Middle frontal gyrus (tissue), 1 donor: ENCODE measurements around the gene DGKI.

Experiments used
- DNase-seq: peaks from one replicate; pipeline ENCODE4 v3.0.0-alpha.2; 2015; ENCODE audit warnings: low spot score; ENCODE audit errors: extremely low spot score

DGKI gene

GRCh38 chr7:137366995-137367394 is 479.8 kb downstream of the DGKI start:
- DNase-seq, result no peak

DNA sequence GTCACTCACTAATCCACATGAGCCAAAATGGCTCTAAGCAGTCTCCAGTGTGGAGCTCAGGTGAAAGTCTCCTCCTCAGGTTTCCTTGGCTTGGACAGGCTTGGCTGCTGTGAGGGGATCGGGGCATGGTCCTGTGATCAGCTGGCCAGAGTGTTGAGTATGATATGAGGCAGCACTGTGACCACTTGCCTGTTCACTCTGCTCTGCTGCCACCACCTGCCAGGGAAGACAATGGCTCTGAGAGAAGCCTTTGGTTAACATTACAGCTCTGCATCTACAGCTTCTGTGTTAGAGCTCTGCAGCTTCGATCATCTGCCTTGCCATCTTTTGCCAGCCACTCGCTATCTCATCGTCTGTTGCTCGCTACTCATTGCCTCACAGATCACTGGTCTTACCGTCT is 483.1 kb downstream of the DGKI start:
- DNase-seq, result no peak

GRCh38 chr7:137360087-137360679 is 486.6 kb downstream of the DGKI start:
- DNase-seq, result no peak

DNA sequence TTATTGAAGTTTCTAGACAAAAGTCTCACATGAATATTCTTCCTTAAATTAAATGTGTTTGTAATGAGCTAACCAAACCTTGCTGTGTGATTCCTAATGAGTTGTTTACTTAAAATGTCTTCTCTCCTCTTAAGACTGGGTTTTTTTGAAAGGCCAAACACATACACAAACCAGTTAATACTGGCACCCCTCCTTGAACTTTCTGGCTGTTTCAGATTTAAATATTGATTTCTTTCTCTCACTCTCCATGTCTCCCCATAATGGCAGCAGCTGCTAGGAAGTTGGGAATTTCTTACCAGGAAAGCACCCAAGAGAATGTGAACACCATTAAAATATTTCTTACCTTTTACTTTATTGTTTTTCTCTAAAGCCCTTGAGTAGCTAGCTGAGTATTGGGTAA is 491.8 kb downstream of the DGKI start:
- DNase-seq, result no peak

DNA sequence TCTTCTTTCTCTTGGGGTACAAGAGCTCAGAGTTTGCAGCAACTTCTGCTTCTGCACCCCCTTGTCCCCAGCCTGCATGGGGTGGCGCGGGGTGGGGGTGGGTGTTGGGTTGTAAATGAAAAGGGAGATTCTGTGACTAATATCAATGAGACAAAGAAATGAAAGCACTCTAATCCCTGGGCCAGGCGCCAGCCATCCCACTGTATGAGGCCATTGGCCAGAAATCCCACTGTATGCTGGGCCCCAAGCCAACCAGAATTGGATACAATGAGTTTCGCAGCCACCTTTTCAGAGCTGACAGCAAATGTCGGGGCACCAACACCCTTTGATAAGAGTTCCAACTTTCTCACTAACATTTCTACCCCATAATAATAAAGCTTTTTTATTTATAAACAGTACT is 492.4 kb downstream of the DGKI start:
- DNase-seq, result no peak

DNA sequence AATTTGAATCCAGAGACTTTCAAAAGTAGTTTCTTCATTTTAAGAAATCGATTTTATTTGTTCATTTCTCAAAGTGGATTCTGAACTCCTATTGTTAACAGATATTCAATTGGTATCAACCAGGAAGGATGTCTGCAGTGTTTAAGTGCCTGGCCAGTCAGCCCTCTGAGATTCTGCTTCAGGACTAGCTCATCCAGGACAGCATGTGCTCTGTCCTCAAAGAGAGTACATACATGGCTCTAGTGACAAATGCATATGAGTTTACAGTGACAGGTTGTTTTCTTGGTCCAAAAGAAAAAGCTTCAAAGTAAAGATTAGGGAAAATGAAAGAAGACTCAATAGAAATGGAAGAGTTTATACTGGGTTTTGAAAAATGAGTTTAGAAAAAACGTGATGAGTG is 494.8 kb downstream of the DGKI start:
- DNase-seq, result no peak

GRCh38 chr7:137345799-137346449 is 500.9 kb downstream of the DGKI start:
- DNase-seq, result no peak

GRCh38 chr7:137343281-137343841 is 503.4 kb downstream of the DGKI start, which contains the start of gene PTN:
Gene PTN (minus strand): TSS chr7:137343733. CDS start chr7:137254973, 88,760 bp downstream.
- DNase-seq, result no peak

- no peak for DNase-seq
Measured at GRCh38 chr7:137342828-137343261, 503.9 kb downstream of the DGKI start.

DNA sequence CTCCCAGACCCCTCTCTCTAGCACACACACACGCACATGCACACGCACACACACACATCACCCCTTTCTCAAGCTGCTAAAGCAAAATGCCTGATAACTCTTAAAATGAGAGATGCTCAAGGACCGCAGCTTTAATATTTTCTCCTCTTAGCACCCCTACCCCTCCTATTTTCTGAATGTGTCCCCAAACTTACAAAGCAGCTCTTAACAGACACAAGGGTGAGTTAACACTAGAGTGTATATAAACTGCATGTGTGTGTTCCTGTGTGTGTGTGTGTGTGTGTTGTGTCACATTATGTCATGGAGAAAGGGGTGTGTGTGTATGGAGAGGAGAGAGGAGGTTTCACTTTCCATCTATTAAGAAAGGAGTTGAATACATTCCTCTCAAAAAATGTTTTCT is 504.5 kb downstream of the DGKI start:
- no peak for DNase-seq

- DNase-seq, result no peak
Measured at GRCh38 chr7:137337902-137338301, 508.9 kb downstream of the DGKI start.

GRCh38 chr7:137335814-137336213 is 511.0 kb downstream of the DGKI start:
- no peak for DNase-seq

GRCh38 chr7:137331378-137331777 is 515.4 kb downstream of the DGKI start:
- no peak for DNase-seq
